HEK293 (cell line): ENCODE measurements around the gene STAM2.
A peak's percentile ranks its signal among the peaks of the same experiment; 100 is the strongest.

ENCODE experiments used
- CTCF ChIA-PET: fragments of 350-600 bp; formaldehyde crosslinking; extraction: SDS; loops from one replicate; lab custom pipeline; 2021; ENCODE audit warnings: antibody characterized with exemption; lab: Yijun Ruan, JAX
- POLR2A ChIA-PET: fragments of 300-600 bp; formaldehyde crosslinking; extraction: SDS; loops from one replicate; lab custom pipeline; 2020; ENCODE audit warnings: antibody characterized with exemption, inconsistent platforms; lab: Yijun Ruan, JAX
- H3K27ac ChIP-seq: fragments of 200-500 bp; sonication (Bioruptor generic); 2 replicates; pipeline ENCODE4 v1.5.1; 2014; ENCODE audit warnings: low read depth, low read length, control low read depth, inconsistent platforms; ENCODE audit errors: extremely low read depth
- H3K36me3 ChIP-seq, 2 experiments: fragments of 200-500 bp in 1 of 2; sonication (Bioruptor generic) in 1 of 2; 1 replicate in 1 of 2; 2 replicates in 1 of 2; pipeline ENCODE4 v1.5.1; 2014 to 2017; ENCODE audit warnings: inconsistent platforms in 2 of 2, low read length in 2 of 2; ENCODE audit not compliant: control insufficient read depth in 2 of 2, insufficient read depth in 1 of 2
- H3K4me1 ChIP-seq: fragments of 200-500 bp; sonication (Bioruptor generic); 2 replicates; pipeline ENCODE4 v1.5.1; 2014; ENCODE audit warnings: mild to moderate bottlenecking, low read length, inconsistent platforms; ENCODE audit not compliant: control insufficient read depth, insufficient read depth
- H3K4me3 ChIP-seq: 2 replicates; pipeline ENCODE4 v1.5.1; 2011; ENCODE audit warnings: low read depth, mild to moderate bottlenecking, control low read depth, low read length, moderate library complexity
- H3K9me3 ChIP-seq: fragments of 200-500 bp; sonication (Bioruptor generic); 2 replicates; pipeline ENCODE4 v1.5.1; 2014; ENCODE audit warnings: low read depth, low read length, inconsistent platforms; ENCODE audit not compliant: control insufficient read depth, insufficient read depth
- EGR2 ChIP-seq: fragments of 450-650 bp; formaldehyde crosslinking; IDR thresholded peaks from 2 replicates; pipeline ENCODE4 v1.5.1; 2016; ENCODE audit warnings: low read depth, missing biosample characterization, missing genetic modification characterization
- REST ChIP-seq: fragments of 450-650 bp; formaldehyde crosslinking; IDR thresholded peaks from 2 replicates; pipeline ENCODE4 v1.5.1; 2016; ENCODE audit warnings: missing biosample characterization, missing genetic modification characterization
- ZNF274 ChIP-seq, 2 experiments: fragments of 200-500 bp in 1 of 2; fragments of 450-650 bp in 1 of 2; sonication (Bioruptor generic) in 1 of 2; formaldehyde crosslinking in 1 of 2; IDR thresholded peaks; 2 replicates each; pipeline versions ENCODE4 v1.5.1 to v1.6.1; 2014 to 2016; ENCODE audit warnings: borderline replicate concordance in 1 of 2, inconsistent platforms in 1 of 2, low read length in 1 of 2, missing biosample characterization in 1 of 2, missing genetic modification characterization in 1 of 2
- ZNF324 ChIP-seq: fragments of 450-650 bp; formaldehyde crosslinking; IDR thresholded peaks from 2 replicates; pipeline ENCODE4 v1.5.1; 2016; ENCODE audit warnings: missing biosample characterization, missing genetic modification characterization
- ZNF366 ChIP-seq: fragments of 450-650 bp; formaldehyde crosslinking; conservative IDR thresholded peaks from 2 replicates; pipeline ENCODE4 v1.5.1; 2016; ENCODE audit warnings: missing biosample characterization, missing genetic modification characterization
- ZNF416 ChIP-seq: fragments of 450-650 bp; formaldehyde crosslinking; IDR thresholded peaks from 2 replicates; pipeline ENCODE4 v1.5.1; 2016; ENCODE audit warnings: missing biosample characterization, missing genetic modification characterization
- ZNF555 ChIP-seq: fragments of 450-650 bp; formaldehyde crosslinking; conservative IDR thresholded peaks from 2 replicates; pipeline ENCODE4 v1.5.1; 2017; ENCODE audit warnings: missing biosample characterization, mild to moderate bottlenecking, missing genetic modification characterization, inconsistent platforms
- ZNF623 ChIP-seq: fragments of 450-650 bp; formaldehyde crosslinking; IDR thresholded peaks from 2 replicates; pipeline ENCODE4 v1.5.1; 2016; ENCODE audit warnings: missing biosample characterization, missing genetic modification characterization

STAM2 gene

GRCh38 chr2:152084076-152084475 is 91.5 kb downstream of the STAM2 start:
- no peaks in the 10 kb centered on the region for H3K4me1 ChIP-seq
- ChIA-PET POLR2A (no interaction called here), CTCF (interaction anchor here (1.0 kb wide), 1 partner anchor 14 kb away, joined by 3 read pairs; no protein-coding TSS in a partner anchor)
- H3K9me3 ChIP-seq, result no peaks in the 10 kb centered on the region
- peaks cover 0 to 8% of the 10 kb centered on the region in 2 experiments; a peak in 2 of 3 replicates for H3K36me3 ChIP-seq
- TF ChIP-seq REST (0 out of 2 replicates have a peak, but pooled peaks have one; percentile 38), ZNF324 (no peak)
- no peak overlapping the region for H3K27ac ChIP-seq
- H3K4me3 ChIP-seq, result no peak overlapping the region

GRCh38 chr2:152083202-152083875 is 92.2 kb downstream of the STAM2 start:
- POLR2A ChIA-PET, result no interaction called here
- TF ChIP-seq ZNF555 (tag by site-specific recombination), result no peak
- TF ChIP-seq ZNF366 (tag by site-specific recombination), result peak; percentile 62
- Histone ChIP-seq H3K27ac (no peak overlapping the region), H3K36me3 (peaks cover 0 to 8% of the 10 kb centered on the region in 2 experiments; a peak in 2 of 3 replicates), H3K4me3 (no peak overlapping the region), H3K4me1 (no peaks in the 10 kb centered on the region), H3K9me3 (no peaks in the 10 kb centered on the region)
- CTCF ChIA-PET, result interaction anchor here (0.6 to 1.0 kb wide), 2 partner anchors 14 to 47 kb away, joined by 3 read pairs; no protein-coding TSS in a partner anchor

GRCh38 chr2:152078662-152079061 is 96.9 kb downstream of the STAM2 start:
- no peaks in the 10 kb centered on the region for H3K9me3 ChIP-seq
- no peaks in the 10 kb centered on the region for H3K4me1 ChIP-seq
- POLR2A ChIA-PET, result no interaction called here
- CTCF ChIA-PET, result no interaction called here
- H3K4me3 ChIP-seq, result no peak overlapping the region
- peaks cover 0 to 8% of the 10 kb centered on the region in 2 experiments; a peak in 2 of 3 replicates for H3K36me3 ChIP-seq
- 0 out of 2 replicates have a peak, but pooled peaks have one; percentile 14 for TF ChIP-seq EGR2 (tag by site-specific recombination)
- no peak for TF ChIP-seq ZNF274 (IDR thresholded peaks at IDR 0.05; ENCODE audit: low read length)
- no peak for TF ChIP-seq ZNF274 (tag by site-specific recombination; IDR thresholded peaks at IDR 0.05; ENCODE audit: borderline replicate concordance)
- H3K27ac ChIP-seq, result no peak overlapping the region

GRCh38 chr2:152078023-152078422 is 97.5 kb downstream of the STAM2 start:
- H3K36me3 ChIP-seq, result peaks cover 0 to 8% of the 10 kb centered on the region in 2 experiments; a peak in 2 of 3 replicates
- ChIA-PET CTCF (interaction anchor here (0.9 kb wide), 1 partner anchor 30 kb away, joined by 4 read pairs; no protein-coding TSS in a partner anchor), POLR2A (no interaction called here)
- no peaks in the 10 kb centered on the region for H3K9me3 ChIP-seq
- H3K4me1 ChIP-seq, result no peaks in the 10 kb centered on the region
- H3K27ac ChIP-seq, result no peak overlapping the region
- no peak overlapping the region for H3K4me3 ChIP-seq
- TF ChIP-seq ZNF623 (tag by site-specific recombination) (no peak), EGR2 (tag by site-specific recombination) (no peak), ZNF416 (no peak)
